ENCODE data around the gene PAPSS2.
A peak's percentile ranks its signal among the peaks of the same experiment; 100 is the strongest.

The PAPSS2 gene

GRCh38 chr10:87753995-87754866 lies 94.6 kb downstream of the PAPSS2 start:
- DNase-seq: peak; percentile 4

GRCh38 chr10:87757685-87758084 lies 98.0 kb downstream of the PAPSS2 start:
- no peak for DNase-seq

DNA sequence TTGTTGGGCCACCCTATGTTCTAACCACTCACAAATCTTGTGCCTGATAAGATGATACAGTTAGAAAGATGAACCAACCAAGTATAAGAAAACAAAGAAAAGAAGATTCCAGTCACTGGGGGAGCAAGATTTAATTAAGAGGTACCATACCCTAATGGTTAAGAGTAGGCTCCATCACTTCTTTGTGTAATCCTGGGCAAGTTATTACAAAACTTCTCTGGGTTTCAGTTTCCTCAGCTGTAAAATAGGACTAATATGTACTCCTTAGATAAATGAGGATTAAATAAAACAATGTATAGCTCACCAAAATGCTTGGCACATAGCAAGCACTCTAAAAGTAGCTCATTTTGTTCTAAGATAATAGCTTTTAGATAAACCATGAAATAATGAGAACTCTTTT lies 99.9 kb downstream of the PAPSS2 start:
- no peak for DNase-seq

DNA sequence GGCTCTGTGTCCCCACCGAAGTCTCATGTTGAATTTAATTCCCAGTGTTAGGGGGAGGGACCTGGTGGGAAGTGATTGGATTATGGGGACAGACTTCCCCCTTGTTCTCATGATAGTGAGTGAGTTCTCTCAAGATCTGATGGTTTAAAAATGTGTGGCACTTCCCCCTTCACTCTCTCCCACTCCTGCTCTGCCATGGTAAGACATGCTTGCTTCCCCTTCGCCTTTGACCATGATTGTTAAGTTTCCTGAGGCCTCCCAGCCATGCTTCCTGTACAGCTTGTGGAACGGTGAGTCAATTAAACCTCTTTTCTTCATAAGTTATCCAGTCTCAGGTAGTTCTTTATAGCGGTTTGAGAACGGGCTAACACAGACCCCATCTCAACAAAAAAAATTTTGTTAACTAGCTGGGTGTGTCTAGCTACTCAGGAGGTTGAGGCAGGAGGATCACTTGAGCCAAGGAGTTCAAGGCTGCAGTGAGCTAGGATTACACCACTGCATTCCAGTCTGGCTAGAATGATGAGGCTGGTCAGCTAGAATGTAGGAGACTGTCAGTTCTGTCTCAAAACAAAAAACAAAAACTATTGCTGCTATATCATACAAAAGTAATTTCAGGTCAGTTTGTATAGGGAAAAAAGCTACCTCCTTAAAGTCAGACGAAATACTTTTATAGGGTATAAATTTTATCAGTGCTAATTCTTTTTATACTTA lies 100.7 kb downstream of the PAPSS2 start:
- DNase-seq: no peak

DNA sequence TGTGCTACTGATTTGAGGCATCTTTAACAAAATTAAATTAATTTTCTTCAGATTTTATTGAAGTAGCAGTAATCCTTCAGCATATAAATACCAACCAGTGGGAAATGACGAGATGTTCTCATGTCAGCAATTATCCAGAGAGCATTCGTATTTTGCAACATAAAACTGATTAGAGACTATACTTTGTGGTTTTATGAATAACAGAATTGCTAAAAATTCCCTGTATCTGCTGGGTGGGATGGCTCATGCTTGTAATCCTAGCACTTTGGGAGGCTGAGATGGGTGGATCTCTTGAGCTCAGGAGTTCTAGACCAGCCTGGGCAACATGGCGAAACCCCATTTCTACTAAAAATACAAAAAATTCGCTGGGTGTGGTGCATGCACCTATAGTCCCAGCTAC lies 101.5 kb downstream of the PAPSS2 start:
- DNase-seq: no peak

DNA sequence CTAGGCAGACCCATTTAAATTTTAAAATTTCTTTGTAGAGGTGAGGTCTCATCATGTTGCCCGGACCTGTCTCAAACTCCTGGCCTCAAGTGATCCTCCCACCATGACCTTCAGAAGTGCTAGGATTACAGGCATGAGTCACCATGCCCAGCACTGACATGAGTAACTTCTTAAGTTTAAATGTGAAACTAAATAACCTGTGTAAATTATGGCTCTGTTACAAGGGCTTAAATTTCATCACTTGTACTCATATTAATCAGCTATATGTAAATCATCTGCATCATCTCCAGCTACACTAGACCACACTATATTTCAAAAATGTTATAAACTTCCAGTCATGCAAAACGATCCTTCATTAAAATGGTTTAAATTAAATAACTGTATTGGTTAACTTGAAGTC lies 102.2 kb downstream of the PAPSS2 start:
- peak; percentile 74 for DNase-seq

- DNase-seq: no peak
Observed at GRCh38 chr10:87763086-87763861, 103.6 kb downstream of the PAPSS2 start.

GRCh38 chr10:87764072-87764934 lies 104.6 kb downstream of the PAPSS2 start:
- no peak for DNase-seq

DNA sequence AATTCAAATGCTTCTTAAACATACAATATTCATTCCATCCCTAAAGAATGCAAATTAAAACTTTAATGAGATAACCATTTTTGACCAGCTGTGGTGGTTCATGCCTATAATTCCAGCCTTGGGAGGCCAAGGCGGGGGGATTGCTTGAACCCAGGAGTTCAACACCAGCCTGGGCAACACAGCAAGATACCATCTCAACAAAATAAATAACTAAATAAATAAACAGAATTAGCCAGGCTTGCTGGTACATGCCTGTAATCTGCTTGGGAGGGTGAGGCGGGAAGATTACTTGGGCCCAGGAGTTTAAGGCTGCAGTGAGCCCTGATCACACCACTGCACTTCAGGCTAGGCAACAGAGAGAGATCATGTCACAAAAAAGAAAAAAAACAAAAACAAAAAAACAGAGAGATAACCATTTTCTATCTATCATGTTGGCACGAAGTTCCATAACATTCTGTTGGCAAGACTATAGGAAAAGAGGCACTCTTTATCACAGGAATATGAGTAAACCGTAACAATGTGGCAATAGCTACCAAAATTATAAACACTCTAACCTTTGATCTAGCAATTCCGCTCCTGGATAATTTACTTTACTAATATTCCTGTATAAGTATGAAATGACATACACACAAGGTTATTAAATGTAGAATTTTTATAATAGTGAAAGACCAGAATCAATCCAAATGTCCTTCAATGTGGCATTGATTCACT lies 106.1 kb downstream of the PAPSS2 start:
- DNase-seq: no peak

DNA sequence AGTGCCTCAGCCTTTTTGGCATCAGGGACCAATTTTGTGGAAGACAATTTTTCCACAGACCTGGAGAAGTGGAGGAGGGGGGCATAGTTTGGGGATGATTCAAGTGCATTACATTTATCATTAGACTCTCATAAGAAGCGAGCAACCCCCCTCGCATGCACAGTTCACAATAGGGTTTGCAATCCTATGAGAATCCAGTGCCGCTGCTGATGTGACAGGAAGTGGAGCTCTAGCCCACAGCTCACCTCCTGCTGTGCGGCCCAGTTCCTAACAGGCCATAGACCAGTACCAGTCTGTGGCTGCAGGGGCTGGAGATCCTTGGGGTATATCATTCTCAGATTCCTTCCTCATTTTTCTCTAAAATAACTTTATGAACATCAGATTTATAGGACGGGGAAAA lies 107.6 kb downstream of the PAPSS2 start:
- no peak for DNase-seq

GRCh38 chr10:87771871-87772500 lies 112.3 kb downstream of the PAPSS2 start:
- no peak for DNase-seq

DNA sequence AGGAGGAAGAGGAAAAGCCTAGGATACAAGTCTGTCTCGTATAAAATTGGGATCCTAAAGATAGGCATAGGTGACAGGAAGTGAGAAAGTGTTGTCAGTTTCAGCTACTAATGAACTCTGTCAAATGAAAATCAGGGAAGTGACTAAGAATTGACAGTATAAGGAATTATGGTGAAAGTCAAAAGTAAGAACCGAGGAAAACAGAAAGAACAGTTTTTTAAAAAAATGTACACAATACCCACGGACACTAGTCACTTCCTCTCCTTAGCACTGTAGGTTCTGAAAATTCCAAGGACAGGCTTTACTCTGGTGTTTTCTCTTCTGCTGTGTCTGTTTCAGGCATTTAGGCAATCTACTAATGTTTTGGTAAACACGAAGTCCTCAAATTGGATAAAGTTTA lies 116.1 kb downstream of the PAPSS2 start:
- DNase-seq: no peak

DNA sequence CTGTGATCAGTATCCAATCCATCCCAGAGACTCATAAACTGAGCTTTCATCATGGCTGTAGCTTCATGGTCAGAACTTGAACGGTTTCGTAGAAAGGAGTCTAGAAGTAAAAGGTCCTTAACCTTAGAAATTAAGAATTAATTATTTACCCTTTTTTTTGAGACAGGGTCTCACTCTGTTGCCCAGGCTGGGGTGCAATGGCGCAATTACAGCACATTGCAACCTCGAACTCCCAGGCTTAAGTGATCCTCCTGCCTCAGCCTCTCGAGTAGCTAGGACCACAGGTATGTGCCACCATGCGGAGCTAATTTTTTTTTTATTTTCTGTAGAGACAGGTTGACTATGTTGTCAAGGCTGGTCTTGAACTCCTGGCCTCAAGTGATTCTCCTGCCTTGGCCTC lies 116.7 kb downstream of the PAPSS2 start:
- no peak for DNase-seq

- no peak for DNase-seq
Observed at GRCh38 chr10:87781545-87781944, 121.9 kb downstream of the PAPSS2 start.

- no peak for DNase-seq
Observed at GRCh38 chr10:87782721-87783120, 123.0 kb downstream of the PAPSS2 start.

- DNase-seq: no peak
Observed at GRCh38 chr10:87786421-87786820, 126.7 kb downstream of the PAPSS2 start.

- DNase-seq: no peak
Observed at GRCh38 chr10:87790185-87790584, 130.5 kb downstream of the PAPSS2 start.

GRCh38 chr10:87794285-87794684 lies 134.6 kb downstream of the PAPSS2 start:
- no peak for DNase-seq

Data from stimulated activated CD4-positive, alpha-beta T cell treated with anti-CD3 and anti-CD28 coated beads, Interleukin-1b, Interleukin-23, amount 100 ng/mL, for 48 hours (primary cell).